HG02943 (cell line): ENCODE data around the gene POU1F1.
A peak's percentile ranks its signal among the peaks of the same experiment; 100 is the strongest.
"Not testable (repeated sequence)": the region's sequence is repeated elsewhere in the genome, so short reads cannot be mapped to it uniquely, and the experiment has no call there.

Experiments
- ATAC-seq: cut with Tn5 transposase; IDR thresholded peaks from one replicate; pipeline ENCODE4 v1.9.1; 2021; ENCODE audit warnings: mild to moderate bottlenecking, low read depth, moderate library complexity; ENCODE audit not compliant: unreplicated experiment

The POU1F1 gene

GRCh38 chr3:87261925-87262324, 14.5 kb downstream of the POU1F1 start:
- ATAC-seq, result no peak

DNA sequence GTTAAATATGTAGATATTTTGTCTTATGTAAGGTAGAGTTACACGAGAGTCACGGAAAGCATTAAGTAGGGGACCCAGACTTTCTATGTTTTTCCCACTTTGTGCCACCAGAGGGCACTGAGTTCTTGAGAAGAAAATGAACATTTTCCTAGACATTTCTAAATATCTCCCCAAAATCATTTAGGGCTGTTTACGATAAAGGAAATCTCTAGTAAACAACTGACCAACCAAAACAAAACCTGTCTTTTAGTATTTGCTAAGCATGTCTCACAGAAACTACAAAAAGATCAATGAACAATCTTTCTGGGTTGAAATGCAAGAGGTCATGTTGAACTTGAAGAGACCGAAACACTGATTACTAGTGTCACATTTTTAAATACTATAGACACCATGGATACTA, 16.1 kb downstream of the POU1F1 start:
- ATAC-seq, result no peak

GRCh38 chr3:87250009-87250408, 26.4 kb downstream of the POU1F1 start:
- no peak for ATAC-seq

GRCh38 chr3:87248831-87249230, 27.6 kb downstream of the POU1F1 start:
- no peak for ATAC-seq

DNA sequence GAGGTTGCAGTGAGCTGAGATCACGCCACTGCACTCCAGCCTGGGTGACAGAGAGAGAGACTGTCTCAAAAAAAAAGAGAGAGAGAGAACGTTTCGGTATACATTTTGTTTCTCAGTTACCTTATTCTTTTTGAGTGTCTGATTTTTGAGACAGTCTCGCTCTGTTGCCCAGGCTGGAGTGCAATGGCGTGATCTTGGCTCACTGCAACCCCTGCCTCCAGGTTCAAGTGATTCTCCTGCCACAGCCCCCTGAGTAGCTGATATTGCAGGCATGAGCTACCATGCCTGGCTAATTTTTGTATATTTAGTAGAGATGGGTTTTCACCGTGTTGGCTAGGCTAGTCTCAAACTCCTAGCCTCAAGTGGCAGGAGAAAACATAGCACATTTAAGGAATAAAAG, 28.2 kb downstream of the POU1F1 start:
- not testable (repeated sequence) for ATAC-seq

DNA sequence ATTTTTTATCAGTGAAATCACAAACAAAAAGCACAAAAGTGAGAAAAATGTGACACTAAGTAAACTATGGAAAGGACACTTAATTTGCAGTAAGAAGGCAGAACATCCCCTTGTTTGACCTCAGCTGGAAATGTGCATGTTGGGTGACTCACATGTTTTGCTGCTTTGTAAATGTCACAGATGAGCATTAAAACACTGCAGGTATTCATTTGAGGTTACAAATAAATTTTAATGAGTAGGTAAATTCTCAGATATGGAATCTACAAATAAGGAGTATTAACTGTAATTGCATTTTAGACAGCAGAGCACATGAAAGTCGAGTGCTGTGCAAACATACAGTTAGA, 29.0 kb downstream of the POU1F1 start:
- ATAC-seq, result no peak

- no peak for ATAC-seq
Observed at GRCh38 chr3:87246662-87247429, 29.5 kb downstream of the POU1F1 start.

DNA sequence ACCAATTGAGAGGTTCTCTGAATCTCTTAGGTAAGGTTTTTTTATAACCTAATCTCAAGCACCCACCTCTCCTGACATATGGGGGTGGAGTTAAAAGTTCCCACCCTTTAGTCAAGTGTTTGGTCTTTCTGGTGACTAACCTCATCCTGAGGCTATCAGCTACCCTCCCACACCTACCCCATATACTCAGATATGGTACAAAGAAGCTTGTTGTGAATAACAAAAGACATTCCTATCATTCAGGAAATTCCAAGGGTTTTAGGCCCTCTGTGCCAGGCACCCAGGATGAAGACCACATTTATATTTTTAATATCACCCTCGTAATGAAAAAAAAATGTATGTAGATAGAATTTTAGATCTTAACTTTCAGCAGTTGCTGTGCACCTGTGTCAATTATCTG, 40.3 kb downstream of the POU1F1 start:
- no peak for ATAC-seq

DNA sequence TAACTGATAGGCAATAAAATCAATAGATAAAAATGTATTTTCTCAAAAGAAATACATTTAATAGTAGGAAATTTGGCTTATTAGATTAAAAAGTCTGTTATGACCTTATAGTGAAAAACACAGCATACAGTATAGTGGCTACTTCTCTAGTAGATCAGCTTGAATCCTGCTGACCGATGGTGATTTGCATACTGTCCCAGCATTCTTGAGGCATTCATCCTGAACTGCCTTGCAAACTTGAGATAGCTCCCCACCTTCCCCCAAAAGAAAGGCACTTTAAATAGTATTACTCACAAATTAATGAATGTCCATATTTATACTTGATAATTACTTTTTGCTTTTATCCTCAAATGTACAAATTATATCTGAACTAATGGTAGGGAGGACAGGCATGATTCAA, 42.6 kb downstream of the POU1F1 start:
- ATAC-seq, result no peak

DNA sequence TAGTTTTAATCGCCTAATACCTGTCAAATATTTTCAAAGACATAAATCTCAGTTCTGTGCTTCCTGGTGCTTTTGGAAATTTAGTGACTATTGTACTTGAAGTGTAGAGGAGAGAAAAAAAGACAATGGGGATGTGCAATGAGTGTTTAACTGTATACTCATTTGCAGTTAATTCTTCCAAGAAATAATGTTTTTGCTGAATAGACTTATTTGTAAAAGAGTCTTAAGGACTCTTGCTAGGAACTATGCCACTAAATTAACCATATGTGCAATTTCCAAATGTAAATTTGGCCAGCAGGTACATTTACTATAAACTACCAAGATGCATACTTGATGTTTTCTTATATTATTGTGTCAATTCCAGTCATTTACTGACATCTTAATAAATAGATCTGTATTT, 47.3 kb downstream of the POU1F1 start:
- ATAC-seq, result no peak

DNA sequence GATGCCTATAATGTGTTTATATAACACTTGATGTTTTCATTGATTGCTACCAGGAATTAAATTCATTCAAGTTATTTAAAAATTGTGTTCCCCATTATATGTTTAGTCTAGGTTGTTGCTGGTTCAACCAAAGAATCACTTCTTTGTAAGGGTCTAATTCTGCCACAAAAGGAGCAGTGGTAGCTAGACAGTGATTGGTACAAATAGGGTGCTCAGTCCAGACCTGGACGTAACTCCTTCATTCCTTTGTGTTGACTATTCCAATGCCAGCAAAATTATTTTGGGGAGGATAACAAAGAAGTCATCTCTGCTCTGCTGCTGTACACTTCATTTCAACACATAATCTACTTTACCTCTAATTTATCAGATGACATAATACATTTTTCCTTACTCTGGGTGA, 48.1 kb downstream of the POU1F1 start:
- ATAC-seq, result no peak

DNA sequence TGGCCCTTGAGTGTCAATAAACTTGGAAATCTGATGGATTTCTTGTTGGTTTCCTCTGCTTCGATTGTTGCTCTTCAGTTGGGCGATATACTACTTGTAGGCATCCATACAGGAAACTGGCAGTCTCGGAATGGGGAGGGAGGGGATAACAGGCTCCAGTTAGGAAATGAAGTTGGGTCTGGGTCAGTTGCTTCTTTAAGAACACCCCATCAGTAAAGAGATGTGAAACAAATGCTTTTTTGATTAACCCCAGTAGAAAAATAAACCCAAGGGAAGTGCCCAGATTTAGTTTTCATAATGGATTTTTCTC, 48.6 kb downstream of the POU1F1 start:
- peak; percentile 1 for ATAC-seq

DNA sequence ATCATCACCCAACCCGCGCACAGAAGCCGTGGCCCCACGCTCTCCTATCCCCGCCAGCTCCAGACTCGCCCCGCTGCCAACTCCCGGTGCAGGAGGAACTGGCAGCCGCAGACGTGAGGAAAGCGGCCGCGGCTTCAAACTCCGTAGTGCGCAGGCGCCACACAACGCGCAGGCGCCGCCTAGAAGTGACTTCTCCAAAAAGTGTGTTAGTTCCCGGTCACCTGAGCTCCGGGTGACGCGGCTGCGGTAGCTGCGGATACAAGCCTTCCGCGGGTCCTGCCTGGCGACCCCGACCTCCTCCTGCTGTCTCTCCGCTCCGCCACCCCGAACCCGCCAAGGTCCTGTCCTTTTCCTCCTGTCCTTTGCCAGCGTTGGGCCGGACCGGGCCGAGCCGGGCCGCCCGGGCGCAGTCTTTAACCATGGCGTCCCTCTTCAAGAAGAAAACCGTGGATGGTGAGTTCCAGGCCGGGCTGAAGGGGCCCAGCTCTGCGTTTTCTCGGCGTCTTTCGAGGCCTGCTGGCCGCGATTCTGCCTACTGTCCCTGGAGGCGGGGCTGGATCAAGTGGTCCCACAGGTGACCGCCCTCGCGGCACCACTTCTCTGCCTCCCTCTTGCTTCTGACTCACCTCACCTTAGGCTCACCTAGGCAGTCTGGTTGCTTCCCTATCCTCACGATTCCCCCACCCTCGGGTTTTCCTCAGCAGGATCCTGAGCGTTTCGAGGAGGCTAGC, 49.1 kb downstream of the POU1F1 start, which contains the start of gene CHMP2B:
CHMP2B (plus strand) TSS at position 206 of the 731 bp plus-strand sequence; CDS start at position 420, 214 bp downstream.
- ATAC-seq, result peak; percentile 97

DNA sequence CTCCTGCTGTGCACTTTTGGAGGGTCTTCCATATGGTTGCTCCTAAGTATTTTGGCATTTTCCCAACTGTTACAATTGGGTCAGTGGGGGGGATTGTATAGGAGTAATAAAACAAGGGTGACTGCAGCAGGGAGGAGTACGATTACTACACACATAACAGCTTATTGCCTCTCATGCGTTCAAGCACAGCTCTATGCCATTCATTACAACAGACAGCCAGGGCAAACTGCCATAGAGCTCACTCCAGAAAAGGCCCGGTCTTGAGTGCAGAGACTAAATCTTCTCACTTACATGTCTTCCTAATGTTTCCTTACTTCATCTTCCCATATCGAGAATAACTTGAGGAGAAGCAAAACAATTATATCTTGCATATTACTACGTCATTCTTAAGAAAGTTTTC, 50.7 kb downstream of the POU1F1 start:
- no peak for ATAC-seq

DNA sequence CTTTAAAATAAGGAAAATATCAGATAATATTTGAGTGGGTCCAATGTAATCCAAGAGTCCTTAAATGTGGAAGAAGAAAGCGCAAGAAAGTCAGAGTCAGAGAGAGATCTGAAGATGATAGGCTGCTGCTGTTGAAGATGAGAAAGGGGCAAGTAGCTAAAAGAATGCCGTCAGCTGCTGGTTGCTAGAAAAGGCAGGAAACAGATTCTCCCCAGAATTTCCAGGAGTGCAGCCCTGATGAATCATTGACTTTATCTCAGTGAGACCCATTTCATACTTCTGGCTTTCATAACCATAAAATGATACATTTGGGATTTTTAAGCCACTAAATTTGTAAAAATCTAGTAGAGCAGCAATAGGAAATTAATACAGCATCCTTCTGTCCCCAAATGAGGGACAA, 56.8 kb downstream of the POU1F1 start:
- ATAC-seq, result no peak

- ATAC-seq, result no peak
Observed at GRCh38 chr3:87218560-87218959, 57.8 kb downstream of the POU1F1 start.
